Esophagus squamous epithelium (tissue), 5 donors: ENCODE data around the gene TMEM170A. TPM values are rescaled to one million over a fixed set of nuclear protein-coding genes. Genes with fewer than 3 reads are reported as not detected.

ENCODE experiments used
- DNase-seq: peaks from one replicate; lab custom pipeline; 2025; lab: John Stamatoyannopoulos, UW
- H3K27ac ChIP-seq, 4 donors: fragments of 200-600 bp; sonication (generic); one replicate each; pipeline ENCODE4 v1.5.1; 2016 to 2019; ENCODE audit warnings: mild to moderate bottlenecking in 1 of 4
- H3K27me3 ChIP-seq, 4 donors: fragments of 200-600 bp; sonication (generic); 1 replicate in 3 of 4; 2 replicates in 1 of 4; pipeline versions ENCODE4 v1.5.1 to v1.6.0; 2017 to 2021; ENCODE audit warnings: antibody characterized with exemption in 1 of 4
- H3K36me3 ChIP-seq, 3 donors: fragments of 200-600 bp; sonication (generic); one replicate each; pipeline ENCODE4 v1.5.1; 2016 to 2019
- H3K4me1 ChIP-seq, 3 donors: fragments of 200-600 bp; sonication (generic); one replicate each; pipeline ENCODE4 v1.5.1; 2017 to 2019
- H3K4me3 ChIP-seq, 4 donors: fragments of 200-600 bp; sonication (generic); 1 replicate in 3 of 4; 2 replicates in 1 of 4; pipeline ENCODE4 v1.5.1; 2016 to 2019; ENCODE audit warnings: mild to moderate bottlenecking in 2 of 4, moderate library complexity in 1 of 4
- H3K9me3 ChIP-seq, 3 donors: fragments of 200-600 bp; sonication (generic); one replicate each; pipeline ENCODE4 v1.5.1; 2016 to 2019
- CTCF ChIP-seq, 6 experiments: fragments of 450-650 bp in 4 of 6; fragments of 200-600 bp in 2 of 6; sonication (generic) in 2 of 6; IDR thresholded peaks; one replicate each; pipeline ENCODE4 v1.5.1; 2016 to 2019; ENCODE audit warnings: antibody characterized with exemption in 6 of 6, mild to moderate bottlenecking in 4 of 6, moderate library complexity in 4 of 6
- POLR2A ChIP-seq, 4 donors: fragments of 450-650 bp; IDR thresholded peaks; one replicate each; pipeline ENCODE4 v1.6.1; 2017; ENCODE audit warnings: antibody characterized with exemption in 4 of 4, mild to moderate bottlenecking in 4 of 4, moderate library complexity in 3 of 4
- WGBS, 2 donors: methylation state at CpG; one replicate each; pipeline ENCODE4 v1.1.5; 2018; 5-methylcytosine and 5-hydroxymethylcytosine counted together
- intact Hi-C: fragments of 100-400 bp; cut with DNase I; formaldehyde crosslinking; loops from one replicate; pipeline ENCODE4 v1.15.0; 2022
- total RNA-seq, 4 donors: library from RNA; depleted of rRNA; stranded (reverse); fragments of >200 nt; gene quantifications; one replicate each; pipeline ENCODE4 v1.1.0, GENCODE V29; 2016
- donor health status: DM: yes; HTN: yes; CAD: no.

Gene TMEM170A
- total RNA-seq, 4 donors from 2014 or later, result 11.6 to 19.8 (median 14.6) TPM

GRCh38 chr16:75462806-75463205 lies 1.7 kb downstream of the TMEM170A start:
- Histone ChIP-seq H3K27ac (no peak overlapping the region), H3K4me1 (peaks cover 0 to 39% (median 11%) of the 10 kb centered on the region in 3 donors), H3K36me3 (peaks cover 0 to 4% (median 0%) of the 10 kb centered on the region in 3 donors), H3K4me3 (peak overlapping the region in 1 of 4 donors; percentile 76), H3K27me3 (no peaks in the 10 kb centered on the region), H3K9me3 (no peaks in the 10 kb centered on the region)
- TF ChIP-seq CTCF (IDR thresholded peaks at IDR 0.05), result no peak
- no peak for TF ChIP-seq POLR2A (IDR thresholded peaks at IDR 0.05)
- intact Hi-C loops, result no loop called here
- WGBS, 2 donors, result 7 to 9% methylated on average over 2 of the region's 2 CpGs
- DNase-seq, result no peak

DNA sequence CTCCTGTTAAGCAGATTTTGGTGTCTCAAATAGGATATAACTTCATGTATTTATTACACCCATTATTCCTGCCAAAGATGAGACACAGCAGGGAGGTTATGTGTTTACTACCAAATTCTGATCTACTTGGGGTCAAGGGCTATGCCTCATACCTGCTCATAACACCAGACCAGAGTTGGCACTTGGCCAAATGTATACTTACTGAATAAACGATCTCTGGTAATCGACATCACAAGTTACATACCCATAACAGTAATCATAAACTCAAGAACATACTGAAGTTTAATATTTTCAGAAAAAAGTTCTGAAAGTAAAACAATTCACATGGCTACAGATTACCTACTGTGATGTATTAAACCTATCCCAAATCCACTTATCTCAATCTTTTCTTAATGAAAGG lies 2.9 kb downstream of the TMEM170A start:
- peaks cover 0 to 39% (median 11%) of the 10 kb centered on the region in 3 donors for H3K4me1 ChIP-seq
- intact Hi-C loops, result no loop called here
- DNase-seq, result no peak
- no peak for TF ChIP-seq CTCF (IDR thresholded peaks at IDR 0.05)
- no peak for TF ChIP-seq POLR2A (IDR thresholded peaks at IDR 0.05)
- no peaks in the 10 kb centered on the region for H3K27me3 ChIP-seq
- peaks cover 0 to 4% (median 0%) of the 10 kb centered on the region in 3 donors for H3K36me3 ChIP-seq
- H3K27ac ChIP-seq, result no peak overlapping the region
- H3K4me3 ChIP-seq, result no peak overlapping the region
- 72 to 74% methylated on average over 2 of the region's 2 CpGs for WGBS, 2 donors
- H3K9me3 ChIP-seq, result no peaks in the 10 kb centered on the region

DNA sequence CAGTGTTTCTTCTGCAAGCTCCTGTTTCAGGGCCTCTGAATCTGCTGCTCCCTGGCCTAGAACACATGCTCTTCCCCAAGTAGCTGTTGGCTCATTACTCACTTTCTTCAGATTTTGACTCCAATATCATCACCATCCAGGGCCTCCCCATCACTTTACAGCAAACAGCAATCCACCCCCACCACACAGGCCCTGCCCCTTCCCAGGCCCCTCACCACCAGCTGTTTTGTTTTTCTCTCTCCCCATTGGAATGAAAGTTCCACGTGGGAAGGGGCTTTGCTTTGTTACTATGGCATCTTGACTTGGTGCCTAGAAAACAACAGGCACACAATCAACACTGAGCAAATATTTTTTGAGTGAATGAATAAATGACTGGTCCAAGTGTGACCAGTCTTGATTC lies 4.0 kb downstream of the TMEM170A start:
- no peak overlapping the region for H3K27ac ChIP-seq
- WGBS, 2 donors, result 11 to 56% methylated on average over 1 of the region's 1 CpG
- no peak for TF ChIP-seq CTCF (IDR thresholded peaks at IDR 0.05)
- TF ChIP-seq POLR2A (IDR thresholded peaks at IDR 0.05), result no peak
- peaks cover 0 to 47% (median 11%) of the 10 kb centered on the region in 3 donors for H3K4me1 ChIP-seq
- intact Hi-C loops, result no loop called here
- DNase-seq, result no peak
- no peak overlapping the region for H3K4me3 ChIP-seq
- no peaks in the 10 kb centered on the region for H3K27me3 ChIP-seq
- no peaks in the 10 kb centered on the region for H3K9me3 ChIP-seq
- H3K36me3 ChIP-seq, result peaks cover 0 to 4% (median 0%) of the 10 kb centered on the region in 3 donors

- Histone ChIP-seq H3K9me3 (no peaks in the 10 kb centered on the region), H3K36me3 (peaks cover 0 to 4% (median 0%) of the 10 kb centered on the region in 3 donors), H3K27me3 (no peaks in the 10 kb centered on the region), H3K4me3 (no peak overlapping the region), H3K27ac (no peak overlapping the region), H3K4me1 (peaks cover 0 to 44% (median 11%) of the 10 kb centered on the region in 3 donors)
- no peak for DNase-seq
- TF ChIP-seq POLR2A (IDR thresholded peaks at IDR 0.05) (no peak), CTCF (IDR thresholded peaks at IDR 0.05) (no peak)
- WGBS, 2 donors, result 93 to 95% methylated on average over 2 to 4 of the region's 4 CpGs
- intact Hi-C loops, result no loop called here
Measured at GRCh38 chr16:75459691-75460090, 4.8 kb downstream of the TMEM170A start.

DNA sequence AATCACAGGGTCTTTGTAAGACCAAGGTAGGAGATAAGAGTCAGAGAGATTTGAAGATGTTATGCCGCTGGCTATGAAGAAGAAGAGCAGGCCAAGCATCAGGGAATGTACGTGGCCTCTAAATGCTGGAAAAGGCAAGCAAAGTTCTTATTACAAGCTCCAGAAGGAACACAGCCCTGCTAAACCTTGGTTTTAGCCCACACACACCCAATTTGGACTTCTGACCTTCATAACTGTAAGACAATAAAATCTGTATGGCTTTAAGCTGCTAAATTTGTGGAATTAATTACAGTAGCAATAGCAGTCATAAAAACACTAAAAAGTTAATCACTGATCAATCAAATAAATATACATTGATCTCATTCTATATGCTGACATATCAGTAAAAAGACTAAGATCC lies 6.0 kb downstream of the TMEM170A start:
- no peaks in the 10 kb centered on the region for H3K9me3 ChIP-seq
- WGBS, 2 donors, result 95 to 97% methylated on average over 2 of the region's 2 CpGs
- no peak overlapping the region for H3K27ac ChIP-seq
- DNase-seq, result no peak
- peaks cover 0 to 4% (median 0%) of the 10 kb centered on the region in 3 donors for H3K36me3 ChIP-seq
- TF ChIP-seq POLR2A (IDR thresholded peaks at IDR 0.05) (no peak), CTCF (IDR thresholded peaks at IDR 0.05) (no peak)
- intact Hi-C loops, result no loop called here
- H3K4me3 ChIP-seq, result no peak overlapping the region
- peaks cover 0 to 42% (median 11%) of the 10 kb centered on the region in 3 donors for H3K4me1 ChIP-seq
- H3K27me3 ChIP-seq, result no peaks in the 10 kb centered on the region
